Measurements from ENCODE around the gene CTDP1.

Gene CTDP1

GRCh38 chr18:79798346-79798998, 118.9 kb downstream of the CTDP1 start:
- DNase-seq (ENCODE audit: low read depth): no peak
- no peak for TF ChIP-seq CTCF (conservative IDR thresholded peaks at IDR 0.05; ENCODE audit: low read depth, low read length)
- H3K4me3 ChIP-seq (ENCODE audit: low read depth, low read length): peak overlapping the region; percentile 63

DNA sequence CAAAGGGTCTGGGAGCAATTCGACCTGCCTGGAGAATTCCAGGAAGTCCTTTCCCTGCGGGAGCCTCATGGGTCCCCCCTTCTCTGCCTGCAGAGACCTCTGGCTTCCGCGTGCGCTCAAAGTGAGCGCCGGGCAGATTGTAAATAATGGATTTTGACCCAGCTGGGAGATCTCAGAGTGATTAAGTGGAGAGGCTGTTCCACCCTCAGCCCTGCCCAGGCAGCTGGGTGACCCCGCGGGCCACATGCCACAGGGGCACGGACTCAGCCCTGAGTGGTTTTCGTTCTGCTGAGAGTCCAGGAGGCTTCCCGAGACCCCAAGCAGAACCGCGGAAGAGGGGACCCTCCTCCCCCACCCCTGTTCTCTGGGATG, 119.4 kb downstream of the CTDP1 start:
- no peak for TF ChIP-seq CTCF (conservative IDR thresholded peaks at IDR 0.05; ENCODE audit: low read depth, low read length)
- H3K4me3 ChIP-seq (ENCODE audit: low read depth, low read length): peak overlapping the region; percentile 63
- DNase-seq (ENCODE audit: low read depth): no peak

GRCh38 chr18:79799619-79800370, 120.2 kb downstream of the CTDP1 start:
- no peak for TF ChIP-seq CTCF (conservative IDR thresholded peaks at IDR 0.05; ENCODE audit: low read depth, low read length)
- H3K4me3 ChIP-seq (ENCODE audit: low read depth, low read length): peak overlapping the region; percentile 63
- no peak for DNase-seq (ENCODE audit: low read depth)

DNA sequence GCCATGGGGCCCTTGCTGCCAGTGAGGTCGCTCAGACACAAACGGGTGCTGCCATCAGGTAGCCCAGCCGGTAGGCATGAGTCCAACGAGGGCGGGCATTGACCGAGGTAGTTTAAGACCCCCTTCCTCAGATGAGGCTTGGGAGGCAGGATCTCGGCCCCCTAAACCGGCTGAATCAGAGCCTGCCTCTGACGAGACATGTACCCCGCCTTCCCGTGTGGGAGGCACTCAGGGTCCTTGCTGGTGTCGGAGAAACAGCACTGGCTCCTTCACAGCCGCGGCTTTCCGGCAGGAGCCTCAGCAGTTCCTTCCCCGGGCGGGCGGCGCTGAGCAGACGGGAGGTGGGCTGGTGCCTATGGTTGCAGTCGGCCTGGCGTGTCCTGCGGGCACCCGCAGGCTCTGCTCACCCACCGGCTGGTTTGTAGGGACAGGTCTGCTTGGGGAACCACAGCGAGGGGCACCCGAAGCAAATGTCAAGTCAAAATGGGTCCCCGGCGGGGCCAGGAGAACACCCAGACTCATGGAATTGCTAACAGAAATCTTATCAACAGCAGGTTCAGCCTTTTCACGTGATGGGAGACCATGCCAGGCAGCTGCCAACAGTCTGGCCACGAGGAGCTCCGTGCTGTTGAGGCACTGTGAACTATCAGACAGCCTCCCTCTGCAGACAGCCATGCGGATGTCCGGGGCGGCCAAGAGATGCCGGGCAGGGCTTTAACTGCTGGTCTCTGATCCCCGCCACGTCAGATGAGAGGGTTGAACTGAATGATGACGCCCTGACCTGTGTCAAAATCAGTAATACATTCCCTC, 121.0 kb downstream of the CTDP1 start:
- TF ChIP-seq CTCF (conservative IDR thresholded peaks at IDR 0.05; ENCODE audit: low read depth, low read length): no peak
- DNase-seq (ENCODE audit: low read depth): no peak
- H3K4me3 ChIP-seq (ENCODE audit: low read depth, low read length): no peak overlapping the region

- no peak for TF ChIP-seq CTCF (conservative IDR thresholded peaks at IDR 0.05; ENCODE audit: low read depth, low read length)
- H3K4me3 ChIP-seq (ENCODE audit: low read depth, low read length): no peak overlapping the region
- no peak for DNase-seq (ENCODE audit: low read depth)
Observed at GRCh38 chr18:79801217-79801616, 121.6 kb downstream of the CTDP1 start.

DNA sequence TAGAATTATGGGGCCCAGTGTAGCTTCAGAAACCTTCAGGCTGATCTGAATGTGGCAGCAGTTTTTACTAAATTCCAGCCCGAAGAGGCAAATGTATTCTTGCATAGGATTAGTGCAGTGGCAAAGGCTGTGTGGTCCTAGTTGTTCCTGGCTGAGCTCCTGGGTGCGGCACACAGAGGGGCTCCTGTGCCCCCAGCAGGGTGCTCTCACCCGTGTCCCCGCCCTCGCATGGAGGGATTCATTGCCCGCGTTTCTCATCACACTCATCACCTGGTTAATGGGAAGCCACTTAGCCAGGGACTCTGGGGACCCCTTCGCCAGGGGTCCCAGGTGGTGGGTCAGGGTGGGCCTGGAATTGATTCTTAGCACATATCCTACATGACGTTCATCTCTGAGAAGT, 122.0 kb downstream of the CTDP1 start:
- TF ChIP-seq CTCF (conservative IDR thresholded peaks at IDR 0.05; ENCODE audit: low read depth, low read length): no peak
- no peak overlapping the region for H3K4me3 ChIP-seq (ENCODE audit: low read depth, low read length)
- no peak for DNase-seq (ENCODE audit: low read depth)

Measured in choroid plexus epithelial cell (primary cell).